ENCODE results near the gene EPB41L4A.

Gene EPB41L4A

GRCh38 chr5:112146323-112147226, 272.5 kb downstream of the EPB41L4A start:
- DNase-seq, result peak; percentile 93

- peak; percentile 47 for DNase-seq
These were observed 275.4 kb downstream of the EPB41L4A start for GRCh38 chr5:112143690-112144089.

- peak; percentile 54 for DNase-seq
These were observed 276.3 kb downstream of the EPB41L4A start for GRCh38 chr5:112142769-112143270.

GRCh38 chr5:112141582-112141981, 277.5 kb downstream of the EPB41L4A start:
- DNase-seq, result no peak

DNA sequence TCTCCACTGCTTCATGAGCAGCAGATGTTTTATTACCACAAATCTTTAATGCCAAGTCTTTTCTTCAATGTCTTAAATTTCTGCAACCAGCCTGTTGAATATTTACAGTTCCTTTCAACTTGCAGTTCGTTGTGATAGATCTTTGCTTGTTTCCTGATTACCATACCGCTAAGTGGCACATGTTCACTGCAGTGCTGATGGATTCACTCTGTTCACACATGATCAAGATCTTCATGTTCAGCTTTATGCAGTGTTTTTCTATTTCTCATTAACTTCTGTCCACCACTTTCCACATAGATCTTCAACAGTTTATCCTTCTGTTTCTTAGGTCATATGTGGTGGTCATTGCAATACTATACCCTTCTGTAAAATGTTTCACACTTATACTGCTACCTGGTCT, 280.6 kb downstream of the EPB41L4A start:
- no peak for DNase-seq

GRCh38 chr5:112136773-112137172, 282.3 kb downstream of the EPB41L4A start:
- no peak for DNase-seq

DNA sequence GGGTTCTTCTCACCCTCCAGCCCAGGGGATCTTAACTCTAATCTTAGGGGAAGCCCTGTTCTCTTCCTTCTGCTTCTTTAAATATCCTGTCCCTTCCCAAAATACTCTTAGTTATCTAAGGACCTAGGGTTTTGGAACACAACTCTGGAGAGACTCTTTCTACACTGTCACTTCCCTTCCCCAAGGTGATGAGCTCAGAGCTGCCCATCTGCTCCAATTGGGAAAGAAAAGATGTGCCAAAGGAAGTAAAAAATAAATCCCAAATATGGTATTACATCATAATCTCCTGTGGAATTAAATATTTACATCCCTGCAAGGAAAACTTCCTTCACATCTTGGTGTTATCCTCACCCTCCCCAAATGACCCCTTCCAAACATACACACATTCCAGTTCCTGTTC, 291.2 kb downstream of the EPB41L4A start:
- no peak for DNase-seq

- DNase-seq, result no peak
These were observed 292.1 kb downstream of the EPB41L4A start for GRCh38 chr5:112126982-112127381.

GRCh38 chr5:112125903-112126302, 293.2 kb downstream of the EPB41L4A start:
- peak; percentile 69 for DNase-seq

- no peak for DNase-seq
These were observed 294.3 kb downstream of the EPB41L4A start for GRCh38 chr5:112124788-112125187.

DNA sequence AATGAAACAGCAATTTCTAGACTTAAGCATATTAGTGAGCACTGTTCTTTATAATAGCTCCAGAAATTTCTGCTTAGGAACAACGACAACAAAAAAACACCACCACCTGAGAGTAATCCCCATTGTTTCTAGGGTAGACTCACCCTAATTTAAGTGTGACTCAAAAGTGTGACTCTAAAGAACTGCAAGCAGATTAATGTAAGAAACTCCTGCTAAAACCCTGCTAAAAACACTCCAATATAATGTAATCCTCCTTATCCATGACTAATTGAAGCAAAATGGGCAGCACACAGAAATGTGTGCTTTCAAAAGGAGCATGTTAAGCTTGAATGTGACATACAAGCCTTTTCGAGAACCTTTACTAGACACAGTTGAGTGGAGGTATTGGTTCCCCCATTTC, 296.0 kb downstream of the EPB41L4A start:
- no peak for DNase-seq

DNA sequence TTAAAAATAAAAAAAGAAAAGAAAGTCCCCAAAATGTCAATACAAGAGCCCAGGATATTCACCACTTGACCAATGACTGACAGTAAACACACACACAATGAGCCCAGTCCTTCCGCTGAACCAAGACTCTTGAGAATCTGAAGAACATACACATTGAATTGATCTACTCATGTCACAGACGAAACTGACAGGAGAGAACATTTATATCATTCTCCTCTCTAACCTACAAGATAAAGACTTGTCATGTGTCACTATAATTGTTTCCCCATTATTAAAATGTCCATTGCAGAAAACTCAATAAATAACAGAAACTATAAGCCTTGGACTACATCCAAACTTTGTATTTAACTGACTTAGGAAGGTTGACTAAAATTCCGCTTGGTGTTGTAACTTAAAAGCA, 296.7 kb downstream of the EPB41L4A start:
- DNase-seq, result no peak

DNA sequence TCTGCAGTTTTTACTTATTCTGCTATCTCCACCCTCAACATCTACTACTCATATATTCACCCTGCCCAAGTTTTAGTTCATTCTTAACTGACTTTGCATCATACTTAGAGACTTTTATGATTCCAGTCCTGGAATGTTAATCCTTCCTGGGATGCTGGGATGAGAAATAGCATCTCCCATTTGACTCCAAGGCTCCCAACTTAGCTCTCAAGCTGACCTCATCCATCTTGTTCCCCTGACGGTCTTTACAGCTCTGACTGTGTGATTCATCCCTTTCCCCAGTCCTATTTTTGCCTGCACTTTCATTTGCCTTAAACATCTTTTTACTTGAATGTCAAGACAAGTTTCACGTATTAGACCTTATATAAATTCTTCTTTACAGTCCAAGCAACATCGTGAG, 297.8 kb downstream of the EPB41L4A start:
- peak; percentile 78 for DNase-seq

DNA sequence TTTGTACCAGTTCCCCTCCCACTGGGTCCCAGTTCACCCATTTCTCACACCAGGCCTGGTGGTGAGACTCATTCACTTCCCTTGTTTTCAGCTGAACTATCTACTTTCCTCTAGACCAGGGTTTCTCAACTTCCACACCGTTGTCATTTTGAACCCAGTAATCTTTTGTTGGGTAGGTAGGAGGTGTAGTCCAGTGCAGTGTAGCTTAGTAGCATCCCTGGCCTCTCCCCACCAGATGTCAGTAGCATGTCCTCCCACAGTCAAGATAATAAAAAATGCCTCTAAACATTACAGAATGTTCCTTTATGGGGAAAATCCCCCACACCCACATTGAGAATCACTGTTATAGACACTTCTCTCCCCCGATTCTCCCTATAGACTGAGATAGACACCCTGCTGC, 299.1 kb downstream of the EPB41L4A start:
- no peak for DNase-seq

DNA sequence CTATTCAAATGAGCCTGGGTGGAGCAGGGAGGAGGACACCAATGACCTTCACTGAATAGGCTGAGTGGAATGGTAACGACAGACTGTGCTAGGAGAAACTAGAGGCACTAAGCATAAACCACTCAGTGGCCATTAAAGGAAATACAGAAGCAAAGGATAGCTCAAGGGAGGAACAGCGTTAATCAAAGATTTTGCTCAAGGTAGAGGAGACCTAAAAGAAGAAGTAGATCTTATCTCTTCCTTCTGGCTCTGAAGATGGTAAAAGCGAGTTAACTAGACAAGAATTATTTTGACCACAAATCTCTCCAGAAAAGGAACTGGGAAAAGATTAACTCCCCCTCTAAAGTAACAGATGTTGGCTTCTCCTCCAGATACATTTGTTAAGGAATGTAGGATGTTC, 299.6 kb downstream of the EPB41L4A start:
- no peak for DNase-seq

GRCh38 chr5:112117551-112117950, 301.5 kb downstream of the EPB41L4A start:
- DNase-seq, result no peak

GRCh38 chr5:112116371-112116770, 302.7 kb downstream of the EPB41L4A start:
- DNase-seq, result peak; percentile 18

DNA sequence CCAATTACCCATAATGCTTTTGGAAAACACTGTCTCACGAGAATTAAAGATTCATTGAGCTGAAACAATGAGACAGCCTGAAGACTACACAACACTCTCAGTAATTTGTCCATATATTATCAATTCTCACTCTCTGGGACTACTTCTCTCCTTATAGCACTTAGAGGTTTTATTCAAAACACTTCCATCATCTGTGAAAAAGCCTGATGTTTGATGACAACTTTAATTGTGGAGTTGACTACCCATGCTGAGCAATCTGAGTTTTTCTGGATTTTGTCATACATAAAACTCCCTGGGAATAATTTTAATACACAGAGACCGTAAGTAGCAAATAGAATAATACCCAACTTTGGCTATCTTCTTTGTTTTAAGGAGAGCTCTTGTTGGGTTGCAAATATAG, 305.5 kb downstream of the EPB41L4A start:
- DNase-seq, result no peak

All from fibroblast of skin of scalp (primary cell).